Testis (tissue), 2 donors: Measurements from ENCODE around the gene ACACA.

ENCODE experiments used
- CTCF ChIP-seq, 3 experiments: fragments of 450-650 bp in 2 of 3; fragments of 200-600 bp in 1 of 3; sonication (generic) in 1 of 3; IDR thresholded peaks; one replicate each; pipeline ENCODE4 v1.5.1; 2016 to 2019; ENCODE audit warnings: antibody characterized with exemption in 3 of 3, mild to moderate bottlenecking in 2 of 3, moderate library complexity in 1 of 3
- POLR2A ChIP-seq: fragments of 450-650 bp; IDR thresholded peaks from one replicate; pipeline ENCODE4 v1.6.1; 2017; ENCODE audit warnings: antibody characterized with exemption, mild to moderate bottlenecking, moderate library complexity

GRCh38 chr17:37225465-37225864 lies 181.2 kb downstream of the ACACA start:
- TF ChIP-seq CTCF (IDR thresholded peaks at IDR 0.05) (no peak), POLR2A (no peak)
